Stimulated activated CD4-positive, alpha-beta T cell treated with anti-CD3 and anti-CD28 coated beads, Interleukin-4, amount 100 ng/mL, for 4 hours (primary cell): ENCODE results near the gene IGFN1.

Source experiments
- DNase-seq, 2 experiments: peaks; one replicate each; pipeline ENCODE4 v3.0.0-alpha.2; 2020

IGFN1 gene

DNA sequence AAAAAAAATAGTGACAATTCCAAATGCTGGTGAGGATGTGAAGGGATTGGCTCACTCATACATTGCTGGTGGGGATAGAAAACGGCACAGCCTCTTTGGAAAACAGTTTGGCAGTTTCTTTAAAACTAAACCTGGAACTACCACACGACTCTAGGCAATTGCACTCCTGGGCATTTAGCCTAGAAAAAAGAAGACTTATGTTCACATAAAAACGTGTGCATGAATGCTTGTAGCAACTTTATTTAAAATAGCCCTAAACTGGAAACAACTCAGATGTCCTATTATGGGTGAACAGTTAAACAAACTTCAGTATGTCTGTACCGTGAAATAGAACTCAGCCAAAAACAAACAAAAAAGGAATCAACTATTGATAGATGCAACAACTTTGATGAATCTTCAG lies 26.9 kb upstream of the IGFN1 start:
- DNase-seq: no peak

DNA sequence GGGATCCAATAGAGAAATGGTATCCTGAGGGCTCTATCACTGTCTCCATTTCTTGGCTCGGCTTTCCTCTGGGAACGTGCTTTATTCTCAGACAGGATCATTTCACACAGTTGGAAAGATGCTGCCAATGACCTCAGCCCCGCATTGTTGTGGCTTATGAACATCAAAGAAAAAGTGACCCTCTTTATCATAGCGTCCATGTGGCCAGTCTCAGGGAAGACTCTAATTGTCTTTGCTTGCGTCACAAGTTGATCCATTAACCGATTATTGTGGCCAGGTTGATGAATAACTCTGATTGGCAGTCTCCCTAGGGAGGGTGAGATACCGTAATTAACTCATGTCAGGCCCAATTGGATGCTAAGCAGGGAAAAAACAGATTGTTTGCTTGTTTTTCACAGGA lies 26.0 kb upstream of the IGFN1 start:
- DNase-seq: no peak

DNA sequence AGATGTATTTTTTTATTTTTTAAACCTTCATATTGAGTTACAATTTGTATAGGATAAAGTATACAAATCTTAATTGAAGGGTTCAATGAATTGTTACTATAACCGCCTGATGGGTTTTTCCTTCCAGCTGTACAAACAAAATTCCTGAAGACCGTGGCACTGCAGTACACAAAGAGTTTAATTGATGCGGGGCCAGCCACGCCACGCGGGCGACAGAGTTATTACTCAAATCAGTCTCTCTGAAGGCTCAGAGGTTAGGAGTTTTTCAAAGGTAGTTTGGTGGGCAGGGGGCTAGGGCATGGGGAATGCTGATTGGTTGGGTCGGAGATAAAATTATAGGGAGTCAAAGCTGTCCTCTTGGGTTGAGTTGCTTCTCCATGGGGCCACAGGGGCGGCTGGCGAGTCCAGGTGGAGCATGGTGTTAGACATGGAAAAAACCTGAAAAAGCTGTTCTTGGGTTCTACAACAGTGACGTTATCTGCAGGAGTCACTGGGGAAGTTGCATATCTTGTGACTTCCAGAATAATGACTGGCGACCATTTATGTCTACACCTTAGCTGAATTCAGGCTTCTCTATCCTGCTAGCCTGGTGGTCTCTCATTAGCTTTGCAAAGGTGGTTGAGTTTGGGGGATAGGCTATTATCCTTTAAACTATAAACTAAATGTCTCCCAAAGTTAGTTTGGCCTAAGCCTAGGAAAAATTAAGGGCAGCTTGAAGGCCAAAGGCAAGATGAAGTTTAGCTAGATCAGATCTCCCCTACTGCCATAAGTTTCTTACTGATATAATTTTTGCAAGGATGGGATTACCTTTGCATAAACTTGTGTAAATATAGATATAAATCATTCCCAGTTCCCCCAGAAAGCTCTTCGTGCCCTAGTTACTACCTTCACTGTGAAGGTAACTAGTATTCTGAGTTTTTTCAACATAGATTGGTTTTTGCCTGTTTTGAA lies 23.3 kb upstream of the IGFN1 start:
- no peak for DNase-seq

DNA sequence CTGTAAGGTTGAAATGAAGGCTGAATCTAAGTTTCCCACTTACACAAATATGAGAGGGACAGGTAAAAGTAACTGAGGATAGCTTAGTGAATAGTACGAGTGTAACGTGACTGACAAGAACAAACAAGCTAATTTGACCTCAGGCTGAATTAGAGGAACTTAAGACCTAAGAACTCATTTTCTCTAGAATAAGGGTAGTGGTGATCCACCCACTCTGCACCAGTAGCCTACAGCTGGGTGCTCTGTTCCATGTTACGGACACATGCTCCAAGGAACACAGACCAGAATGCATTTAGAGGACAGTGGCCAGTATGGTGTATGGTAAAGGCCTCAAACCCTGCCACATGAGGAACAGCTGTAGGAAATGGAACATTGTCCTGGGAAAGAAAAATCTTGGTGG lies 21.4 kb upstream of the IGFN1 start:
- DNase-seq: no peak

DNA sequence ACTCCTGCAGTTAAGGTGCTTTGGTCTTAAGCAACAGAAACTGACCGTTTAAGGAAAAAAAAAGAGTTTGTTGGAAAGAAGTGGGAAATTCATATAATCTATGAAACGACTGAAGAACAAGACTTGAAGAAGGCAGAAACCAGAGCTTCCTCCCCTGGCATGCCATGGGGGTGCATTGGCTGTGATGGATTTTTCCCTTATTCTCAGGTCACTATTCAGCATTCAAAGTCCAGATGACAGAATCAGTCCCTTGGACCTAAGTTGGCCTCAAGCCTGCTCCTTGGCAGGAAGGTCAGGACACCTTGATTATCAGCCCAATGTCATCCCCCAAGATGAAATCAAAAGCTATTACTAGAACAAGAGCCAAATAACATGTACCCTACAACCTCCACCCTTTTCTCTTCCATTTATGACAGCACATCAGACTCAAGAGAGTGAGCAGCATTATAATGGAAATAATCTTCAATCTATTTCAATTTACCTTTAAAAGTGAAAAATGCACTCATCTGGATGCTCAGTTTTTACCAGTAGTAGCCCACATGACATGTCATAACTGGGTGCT lies 20.6 kb upstream of the IGFN1 start:
- DNase-seq: no peak

DNA sequence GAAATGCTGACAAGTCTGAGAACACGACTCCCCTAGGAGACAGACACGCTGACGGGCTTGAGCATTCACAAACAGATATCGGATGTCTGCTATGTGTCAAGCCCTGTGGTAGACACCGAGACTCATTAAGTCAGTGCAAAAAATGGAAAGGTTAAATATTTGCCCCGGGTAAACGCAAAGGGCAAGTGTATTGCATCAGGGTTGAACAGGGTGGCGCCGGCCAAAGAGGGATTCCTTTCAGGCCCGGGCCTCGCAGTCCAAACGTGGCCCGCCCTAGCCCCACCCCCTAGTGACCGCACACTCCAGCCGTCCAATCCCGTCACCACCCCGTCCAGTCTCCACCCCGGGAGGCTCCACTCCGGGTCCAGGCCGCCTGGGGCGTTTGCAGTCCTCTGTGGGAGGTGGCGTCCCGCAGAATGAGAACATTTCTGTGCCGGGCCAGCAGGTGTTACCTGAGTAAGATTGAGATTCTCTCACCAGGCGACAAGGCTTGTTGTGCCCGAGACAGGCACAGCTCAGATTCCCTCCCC lies 20.0 kb upstream of the IGFN1 start:
- peak; percentile 55 to 60 for DNase-seq

DNA sequence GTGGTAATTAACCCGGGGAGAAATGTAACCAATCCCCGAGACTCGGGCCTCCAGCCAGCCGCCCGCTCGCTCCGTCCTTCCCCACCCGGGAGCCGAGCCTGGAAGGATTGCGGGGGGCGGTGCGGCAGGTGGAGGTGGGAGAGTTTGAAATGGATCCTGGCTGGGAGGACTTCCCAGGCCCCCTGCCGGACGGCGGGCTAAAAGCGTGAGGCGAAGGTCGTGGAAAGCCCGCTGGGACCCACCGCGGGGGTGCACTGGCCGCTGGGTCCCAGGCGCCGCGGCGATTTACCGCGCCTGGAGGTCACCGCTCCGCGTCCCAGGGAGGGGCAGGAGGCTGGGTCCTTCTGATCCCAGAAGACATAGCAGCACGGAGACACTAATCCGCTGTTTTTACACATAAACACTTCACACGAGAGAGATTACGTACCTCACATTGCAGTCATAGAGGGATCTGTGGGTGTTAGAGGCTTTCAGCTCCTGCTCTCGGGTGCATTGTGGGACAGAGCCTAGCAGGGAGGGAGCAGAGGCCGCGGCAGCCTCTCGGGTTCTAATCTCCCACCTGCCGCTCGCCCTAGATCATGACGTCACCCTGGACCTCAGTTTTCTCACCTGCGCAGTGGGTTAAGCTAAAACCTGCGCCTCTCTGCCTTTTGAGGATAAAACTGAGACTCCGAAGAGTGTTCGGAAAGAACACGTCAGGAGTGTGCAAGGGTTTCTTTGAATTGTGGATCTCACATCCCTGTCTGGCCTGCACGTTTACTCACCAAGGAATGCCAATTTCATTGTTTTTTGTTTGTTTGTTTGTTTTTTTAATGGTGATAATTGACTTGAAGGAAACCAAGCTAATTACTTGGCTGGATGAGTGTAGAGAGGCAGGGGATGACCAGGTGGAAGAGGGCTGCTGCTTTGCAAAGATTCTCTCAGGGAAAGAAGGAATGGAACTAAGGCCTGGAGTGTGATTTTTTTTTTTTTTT lies 19.3 kb upstream of the IGFN1 start:
- peak; percentile 40 to 49 for DNase-seq

DNA sequence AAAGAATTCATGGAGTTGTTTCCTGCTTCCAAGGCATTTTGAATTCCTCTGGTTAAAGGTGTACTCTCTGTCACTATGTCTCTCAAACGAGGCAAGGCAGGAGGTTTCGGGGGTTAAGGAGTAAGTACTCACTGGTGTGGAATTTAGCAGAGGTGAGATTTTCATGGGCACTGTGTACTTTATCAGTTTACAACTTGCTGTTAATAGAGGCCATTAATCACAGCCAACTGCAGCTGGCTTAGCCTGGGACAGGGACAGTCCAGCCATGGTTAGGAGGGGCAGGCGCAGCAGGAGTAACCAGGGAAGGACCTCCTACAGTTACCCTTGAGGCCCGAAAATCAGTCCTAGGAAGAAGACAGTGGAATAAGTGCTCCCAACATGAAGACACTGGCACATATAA lies 18.3 kb upstream of the IGFN1 start:
- no peak for DNase-seq

DNA sequence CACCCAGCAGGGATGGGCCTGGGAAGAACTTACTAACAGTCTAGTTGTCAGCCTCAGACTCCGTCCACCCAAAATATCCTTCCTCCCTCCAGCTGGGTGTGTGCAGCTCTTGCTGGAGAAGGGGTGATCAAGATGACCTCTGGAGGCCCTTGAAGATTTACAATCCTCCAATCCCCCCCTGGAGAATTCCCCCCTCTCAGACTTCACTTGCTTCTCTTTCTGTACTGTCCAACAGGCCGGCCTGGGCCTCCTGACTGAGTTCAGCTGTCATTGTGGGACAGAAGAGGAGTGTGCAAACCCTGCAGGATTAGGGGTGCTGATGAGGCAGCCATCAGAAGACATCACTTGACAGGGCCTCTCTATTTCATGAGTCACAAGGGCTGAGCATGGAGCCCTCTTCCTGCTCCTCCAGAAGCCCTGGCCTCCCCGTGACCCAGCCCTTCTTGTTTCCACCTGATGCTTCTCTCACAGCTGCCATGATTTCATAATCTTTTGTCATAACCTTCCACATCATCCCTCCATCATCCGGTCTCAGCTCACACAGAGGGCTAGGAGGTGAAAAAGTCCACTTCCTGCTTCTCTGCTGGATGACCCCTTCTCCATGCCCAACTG lies 17.5 kb upstream of the IGFN1 start:
- DNase-seq: no peak

DNA sequence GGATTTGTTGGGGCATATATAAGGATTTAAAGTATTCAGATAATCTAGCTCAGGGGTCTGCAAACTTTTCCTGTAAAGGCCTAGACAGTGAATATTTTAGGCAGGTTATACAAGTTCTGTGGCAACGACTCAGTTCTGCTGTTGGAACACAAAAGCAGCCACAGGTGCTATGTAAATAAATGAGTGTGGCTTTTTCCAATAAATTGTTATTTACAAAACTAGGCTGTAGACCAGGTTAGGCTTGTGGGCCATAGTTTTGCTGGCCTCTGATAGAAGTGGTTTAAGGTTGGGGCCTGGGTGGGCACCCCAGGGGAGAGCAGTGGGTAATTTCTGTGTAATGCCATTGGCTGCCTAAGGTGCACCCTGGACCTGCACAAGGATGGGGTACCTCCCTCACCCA lies 16.9 kb upstream of the IGFN1 start:
- DNase-seq: no peak

DNA sequence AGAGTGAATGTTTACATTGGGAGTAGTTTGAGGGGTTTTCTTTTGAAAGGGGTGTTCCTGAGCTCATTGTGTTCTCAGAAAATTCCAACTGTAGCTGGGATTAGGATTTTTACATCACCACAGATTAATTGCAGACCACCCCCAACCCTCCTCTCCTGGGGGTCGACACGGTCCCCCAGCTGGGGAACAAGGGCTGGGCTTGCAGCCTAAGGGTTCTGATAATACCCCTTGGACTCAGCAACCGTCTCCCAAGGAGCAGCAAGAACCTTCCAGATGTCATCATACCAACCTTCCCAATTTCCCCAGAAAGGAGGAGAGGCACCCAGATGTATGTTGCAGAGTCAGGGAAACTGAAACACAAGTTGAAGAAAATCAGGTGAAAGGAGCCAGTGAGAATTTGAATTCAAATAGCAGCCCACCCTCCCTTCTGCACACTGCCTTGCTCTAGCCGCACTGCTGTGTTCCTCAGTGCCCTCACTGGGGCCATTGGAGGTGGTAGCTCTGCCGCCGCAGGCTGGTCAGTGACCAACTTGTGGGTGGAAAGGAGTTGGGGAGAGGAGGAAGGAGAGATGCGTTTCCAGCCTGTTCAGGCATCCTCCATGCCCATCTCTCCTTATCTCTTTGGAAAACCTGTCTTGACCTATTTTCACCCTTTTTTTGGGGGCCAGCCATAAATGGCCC lies 14.7 kb upstream of the IGFN1 start:
- no peak for DNase-seq

DNA sequence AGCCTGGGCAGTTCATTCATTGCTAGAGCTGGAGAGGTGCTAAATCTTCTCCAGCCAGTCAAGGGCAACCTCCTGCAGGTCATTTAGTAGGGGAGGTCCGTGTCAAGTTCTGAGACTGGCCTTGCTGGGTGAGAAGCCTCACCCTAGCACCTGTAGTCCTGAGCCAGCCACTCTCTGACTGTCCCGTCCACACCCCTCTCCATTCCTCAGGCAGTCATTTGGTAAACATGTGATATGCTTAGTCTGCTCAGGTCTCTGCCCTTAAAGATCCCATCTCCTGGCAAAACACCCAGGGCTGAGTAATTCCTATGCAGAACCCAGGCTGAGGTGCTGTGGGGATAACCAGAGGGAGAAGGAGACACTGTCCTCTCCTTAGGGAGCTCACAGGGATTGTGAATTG lies 13.7 kb upstream of the IGFN1 start:
- DNase-seq: no peak

DNA sequence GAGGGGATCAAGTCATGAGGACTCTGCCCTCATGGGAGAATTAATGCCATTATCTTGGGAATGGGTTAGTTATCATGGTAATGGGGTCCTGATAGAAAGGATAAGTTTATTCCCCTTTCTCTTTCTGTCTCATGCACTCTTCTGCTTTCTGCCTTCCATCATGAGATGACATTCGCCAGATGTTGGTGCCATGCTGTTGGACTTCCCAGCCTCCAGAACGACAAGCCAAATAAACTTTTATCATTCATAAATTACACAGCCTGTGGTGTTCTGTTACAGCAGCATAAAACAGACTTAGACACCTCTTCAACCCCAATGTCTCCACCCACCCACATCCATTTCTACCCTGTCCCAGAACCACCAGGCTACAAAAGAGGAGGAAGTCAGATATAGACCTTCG lies 11.9 kb upstream of the IGFN1 start:
- DNase-seq: no peak

DNA sequence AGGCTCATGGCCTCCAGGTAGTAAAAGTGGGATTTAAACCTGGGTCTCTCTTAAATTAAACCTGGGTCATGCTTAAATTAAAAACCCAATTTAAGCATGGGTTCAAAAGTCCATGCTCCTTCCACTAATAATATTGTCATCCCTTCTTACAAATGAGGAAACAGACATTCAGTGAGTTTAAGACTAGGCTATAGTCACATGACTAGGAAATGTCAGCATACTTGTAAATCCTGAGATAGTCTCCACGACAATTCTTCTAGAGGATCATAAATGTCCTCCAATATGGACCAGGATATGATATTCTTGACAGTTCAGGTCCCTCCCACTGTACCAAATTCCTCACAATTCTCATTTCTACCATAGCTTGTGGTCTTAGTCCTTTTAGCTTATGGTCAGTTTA lies 10.5 kb upstream of the IGFN1 start:
- DNase-seq: no peak

DNA sequence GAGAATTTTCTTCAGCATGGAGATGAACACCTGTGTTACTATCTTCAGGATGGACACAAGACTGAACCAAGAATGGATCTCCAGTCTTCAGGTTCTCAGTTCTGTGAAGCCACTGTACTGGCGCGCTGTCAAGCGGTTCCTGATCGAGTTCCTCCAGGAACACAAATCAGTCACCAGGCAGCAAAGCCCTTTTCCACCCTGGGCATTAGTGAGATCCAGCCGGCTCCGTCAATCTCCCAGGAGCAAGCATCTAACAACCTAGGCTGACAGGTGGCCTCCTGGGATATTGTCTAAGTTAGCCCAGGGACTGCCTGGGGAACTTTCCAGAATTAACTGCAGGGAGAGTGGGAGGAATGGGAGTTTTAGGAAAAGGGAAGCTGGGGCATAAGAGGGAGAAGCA lies 9.7 kb upstream of the IGFN1 start:
- no peak for DNase-seq

DNA sequence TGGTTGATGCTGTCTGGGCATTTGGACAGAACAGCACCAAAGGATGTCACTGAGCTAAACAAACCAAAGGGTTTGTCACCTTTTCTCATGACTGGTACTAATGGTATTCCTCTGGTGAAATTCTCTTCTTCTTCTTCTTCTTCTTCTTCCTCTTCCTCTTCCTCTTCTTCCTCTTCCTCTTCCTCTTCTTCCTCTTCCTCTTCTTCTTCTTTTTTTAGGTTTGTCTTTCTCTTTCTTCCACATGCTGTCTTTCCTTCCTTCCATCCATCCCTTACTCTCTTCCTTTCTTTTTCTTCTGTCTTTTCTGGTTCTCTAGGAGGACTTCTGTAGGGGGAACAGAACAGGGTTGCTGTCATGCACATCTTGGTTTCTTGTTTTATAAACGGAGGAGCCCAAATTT lies 9.3 kb upstream of the IGFN1 start:
- DNase-seq: no peak

DNA sequence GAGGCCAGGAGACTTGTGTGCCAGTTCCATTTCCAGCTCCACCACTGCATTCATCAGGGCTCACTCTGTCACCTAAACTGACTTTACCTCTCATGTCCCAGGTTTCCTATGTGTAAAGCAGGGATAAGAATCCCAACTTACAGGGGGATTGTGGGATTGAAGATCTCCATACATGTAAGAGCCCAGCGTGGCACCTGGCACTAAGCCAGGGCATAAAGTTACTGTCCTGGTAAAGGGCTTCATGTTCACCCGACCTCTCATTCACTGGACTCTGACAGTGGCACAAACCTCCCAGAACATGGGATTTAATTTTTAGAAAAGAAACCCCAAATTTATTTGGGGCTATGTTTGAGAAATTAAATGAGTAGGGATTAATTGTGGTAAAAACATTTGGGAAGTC lies 8.9 kb upstream of the IGFN1 start:
- DNase-seq: no peak

DNA sequence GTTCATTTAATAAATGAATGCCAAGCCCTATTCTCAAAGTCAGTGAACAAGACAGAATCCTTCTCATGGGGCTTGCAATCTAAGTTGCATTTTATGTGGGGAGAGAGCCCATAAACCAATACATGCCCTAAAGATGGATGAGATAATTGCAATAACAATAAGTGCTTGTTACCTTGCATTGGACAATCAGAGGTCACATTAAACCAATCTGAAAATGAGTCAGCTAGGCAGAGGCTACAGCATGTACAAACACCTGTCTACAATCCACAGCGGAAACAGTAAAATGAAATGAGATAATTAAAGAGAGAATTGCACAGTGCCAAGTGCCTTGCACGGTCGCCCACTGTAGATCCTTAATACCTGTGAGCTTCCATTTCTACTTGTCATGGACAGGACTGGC lies 7.4 kb upstream of the IGFN1 start:
- no peak for DNase-seq

DNA sequence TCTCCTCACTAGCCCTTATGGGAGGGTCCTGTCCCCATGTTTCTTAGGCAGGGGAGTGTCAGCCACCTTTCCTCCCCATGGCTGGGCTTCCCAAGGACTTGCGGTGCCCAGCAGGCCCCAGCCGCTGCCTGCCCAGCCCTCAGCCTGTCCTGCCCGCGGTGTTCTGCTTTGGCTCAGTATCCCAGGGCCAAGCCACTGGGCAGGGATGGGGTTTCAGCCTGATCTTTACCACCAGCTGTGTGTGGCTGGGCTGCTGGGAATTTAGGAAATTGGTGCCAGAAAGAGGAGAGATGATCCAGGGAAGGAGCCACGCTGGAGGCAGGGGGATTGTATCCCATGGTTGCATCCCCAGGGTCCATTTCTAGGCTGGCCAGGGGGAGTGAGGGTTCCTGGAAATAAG lies 6.9 kb upstream of the IGFN1 start:
- DNase-seq: no peak

DNA sequence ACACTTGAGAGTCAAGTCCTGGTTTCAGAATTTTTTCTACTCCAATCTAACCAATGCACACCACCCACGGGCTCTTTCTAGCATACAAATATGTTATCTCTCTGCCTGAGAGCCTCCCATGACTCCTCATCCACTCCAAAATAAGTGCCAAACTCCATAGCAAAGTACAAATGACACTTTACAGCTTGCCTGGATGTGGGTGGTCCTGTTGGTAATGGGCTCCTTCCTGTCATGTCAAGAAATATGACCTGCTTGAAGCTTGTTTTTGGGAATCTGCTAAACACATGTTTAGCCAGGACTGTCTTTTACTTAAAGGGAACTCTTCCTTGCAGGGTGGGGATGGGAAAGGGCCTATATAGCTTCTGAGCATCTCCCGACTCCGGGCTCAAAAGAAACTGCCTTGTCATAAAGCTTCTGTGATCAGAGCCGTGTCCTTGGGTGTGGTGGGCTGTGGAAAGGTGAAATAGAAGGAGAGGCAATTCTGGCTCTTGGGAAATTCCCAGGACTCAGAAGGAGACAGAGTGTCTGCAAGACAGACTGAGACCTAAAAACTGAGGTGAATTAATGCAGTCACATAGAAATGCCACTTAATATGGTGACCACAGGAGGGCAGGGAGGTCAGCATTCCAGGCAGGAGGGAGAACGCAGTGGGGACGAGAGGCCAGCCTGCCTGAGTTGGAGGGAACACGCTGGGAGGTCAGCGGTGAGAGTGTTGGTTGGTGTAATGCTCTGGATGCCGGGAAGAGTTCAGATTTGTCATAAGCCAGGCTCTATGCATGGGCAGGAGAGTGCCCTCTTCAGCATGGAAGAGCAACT lies 6.1 kb upstream of the IGFN1 start:
- DNase-seq: no peak

DNA sequence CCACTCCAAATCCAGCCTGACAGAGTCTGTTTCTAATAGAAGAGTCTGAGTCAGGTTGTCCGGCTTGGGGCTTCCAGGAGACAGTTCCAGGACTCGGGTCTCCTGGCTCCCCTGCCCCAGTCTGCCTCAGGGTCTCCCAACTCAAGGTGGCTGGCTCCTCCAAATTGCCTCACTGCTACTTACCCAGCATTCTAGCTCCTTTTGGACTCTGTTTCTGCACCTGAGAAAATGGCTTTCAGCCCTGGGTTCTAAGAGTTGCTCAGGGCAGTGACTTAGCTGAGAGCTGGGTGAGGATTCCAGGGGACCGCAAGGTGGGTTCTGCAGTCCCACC lies 5.5 kb upstream of the IGFN1 start:
- no peak for DNase-seq
